IPS-18a (cell line): ENCODE results near the gene ZNF841.

Experiments used
- H3K27ac ChIP-seq: one replicate; pipeline ENCODE4 v1.5.1; 2013; ENCODE audit warnings: low read length
- H3K27me3 ChIP-seq: one replicate; pipeline ENCODE4 v1.6.1; 2013; ENCODE audit warnings: mild to moderate bottlenecking, low read length; ENCODE audit not compliant: control insufficient read depth, insufficient read depth
- H3K36me3 ChIP-seq: one replicate; pipeline ENCODE4 v1.6.1; 2013; ENCODE audit warnings: low read depth, low read length; ENCODE audit not compliant: control insufficient read depth
- H3K4me1 ChIP-seq: one replicate; pipeline ENCODE4 v1.6.1; 2013; ENCODE audit warnings: low read depth, low read length; ENCODE audit not compliant: control insufficient read depth
- H3K4me3 ChIP-seq: one replicate; pipeline ENCODE4 v1.5.1; 2013; ENCODE audit warnings: low read length
- H3K9ac ChIP-seq: one replicate; pipeline ENCODE4 v1.6.1; 2013; ENCODE audit warnings: mild to moderate bottlenecking, low read length, moderate library complexity
- H3K9me3 ChIP-seq: one replicate; pipeline ENCODE4 v1.6.1; 2013; ENCODE audit warnings: low read depth, low read length; ENCODE audit not compliant: control insufficient read depth

Gene ZNF841

DNA sequence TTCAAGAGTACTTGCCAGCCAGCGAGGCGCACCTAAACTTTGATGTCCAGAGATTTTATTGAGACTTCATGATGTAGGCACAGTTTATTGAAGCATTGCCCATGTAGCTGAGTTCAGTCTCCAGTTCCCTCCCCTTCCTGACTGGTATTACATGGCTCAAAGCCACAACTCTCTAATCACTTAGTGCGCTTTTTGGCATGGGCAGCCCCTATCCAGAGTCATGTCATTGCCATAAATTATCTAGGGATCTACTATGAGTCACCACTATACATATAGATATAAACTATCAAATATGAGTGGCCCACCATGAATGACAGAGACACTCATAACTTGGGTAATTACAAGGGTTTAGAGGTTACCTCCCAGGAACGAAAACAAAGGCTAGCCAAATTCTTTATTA lies 75.1 kb downstream of the ZNF841 start:
- H3K4me3 ChIP-seq = no peak overlapping the region
- peaks cover 77% of the 10 kb centered on the region for H3K36me3 ChIP-seq
- H3K27ac ChIP-seq = no peak overlapping the region
- no peaks in the 10 kb centered on the region for H3K4me1 ChIP-seq
- H3K9me3 ChIP-seq = peaks cover 7% of the 10 kb centered on the region
- H3K9ac ChIP-seq = no peak overlapping the region
- H3K27me3 ChIP-seq = no peaks in the 10 kb centered on the region
